HG03558 (cell line): Measurements from ENCODE around the gene KRTAP12-1.

Experiments
- ATAC-seq: cut with Tn5 transposase; IDR thresholded peaks from one replicate; pipeline ENCODE4 v1.9.1; 2021; ENCODE audit warnings: moderate number of reproducible peaks; ENCODE audit not compliant: unreplicated experiment; ENCODE audit errors: extremely low read depth

The KRTAP12-1 gene

GRCh38 chr21:44712203-44713028, 30.5 kb upstream of the KRTAP12-1 start:
- ATAC-seq = no peak

GRCh38 chr21:44711327-44712202, 29.6 kb upstream of the KRTAP12-1 start, which contains the start of gene TSPEAR:
TSS of gene TSPEAR (minus strand) at chr21:44711572. CDS start at chr21:44711514, 58 bp downstream.
- ATAC-seq = no peak

- no peak for ATAC-seq
Measured at GRCh38 chr21:44710756-44711326, 28.9 kb upstream of the KRTAP12-1 start.

- no peak for ATAC-seq
Measured at GRCh38 chr21:44710294-44710665, 28.3 kb upstream of the KRTAP12-1 start.

- no peak for ATAC-seq
Measured at GRCh38 chr21:44709426-44710293, 27.7 kb upstream of the KRTAP12-1 start.

GRCh38 chr21:44708866-44709425, 27.0 kb upstream of the KRTAP12-1 start:
- no peak for ATAC-seq

- ATAC-seq = no peak
Measured at GRCh38 chr21:44708213-44708865, 26.4 kb upstream of the KRTAP12-1 start.

GRCh38 chr21:44706706-44707581, 25.0 kb upstream of the KRTAP12-1 start:
- no peak for ATAC-seq

- no peak for ATAC-seq
Measured at GRCh38 chr21:44706026-44706705, 24.2 kb upstream of the KRTAP12-1 start.

- ATAC-seq = no peak
Measured at GRCh38 chr21:44704636-44705001, 22.7 kb upstream of the KRTAP12-1 start.

GRCh38 chr21:44703731-44704635, 22.0 kb upstream of the KRTAP12-1 start:
- no peak for ATAC-seq

GRCh38 chr21:44702973-44703730, 21.2 kb upstream of the KRTAP12-1 start:
- no peak for ATAC-seq

GRCh38 chr21:44702111-44702972, 20.4 kb upstream of the KRTAP12-1 start:
- ATAC-seq = no peak

GRCh38 chr21:44701541-44701940, 19.6 kb upstream of the KRTAP12-1 start:
- ATAC-seq = no peak

- no peak for ATAC-seq
Measured at GRCh38 chr21:44701023-44701400, 19.0 kb upstream of the KRTAP12-1 start.
